HL-60 (cell line): ENCODE results near the gene PYGB.

Experiments
- DNase-seq, 2 experiments: peaks; one replicate each; pipeline ENCODE4 v3.0.0-alpha.2; 2010 to 2020; ENCODE audit warnings: low read depth in 1 of 2, low spot score in 1 of 2
- H3K27ac ChIP-seq: fragments of 250-450 bp; sonication (Bioruptor Pico); replicated peaks from 2 replicates; pipeline ENCODE4 v1.5.1; 2020; ENCODE audit warnings: mild to moderate bottlenecking, moderate library complexity
- H3K27me3 ChIP-seq: fragments of 250-450 bp; sonication (Bioruptor Pico); 2 replicates; pipeline ENCODE4 v1.5.1; 2021; ENCODE audit warnings: mild to moderate bottlenecking, moderate library complexity; ENCODE audit not compliant: insufficient read depth, poor library complexity, severe bottlenecking
- H3K4me3 ChIP-seq: replicated peaks from 2 replicates; pipeline ENCODE4 v1.5.1; 2011; ENCODE audit warnings: mild to moderate bottlenecking, control low read depth, low read length; ENCODE audit not compliant: insufficient read depth
- GABPA ChIP-seq: IDR thresholded peaks from 2 replicates; pipeline ENCODE4 v1.6.1; 2012; ENCODE audit warnings: low read depth
- POLR2AphosphoS5 ChIP-seq: IDR thresholded peaks from 2 replicates; pipeline ENCODE4 v1.6.1; 2012; ENCODE audit warnings: low read depth
- SPI1 ChIP-seq: IDR thresholded peaks from 2 replicates; pipeline ENCODE4 v1.6.1; 2012; ENCODE audit warnings: low read depth, mild to moderate bottlenecking, borderline replicate concordance
- TF ChIP-seq, protein P1 (sequence below): IDR thresholded peaks from one replicate; pipeline ENCODE4 v1.5.1; 2011; ENCODE audit warnings: low read length, control low read depth, inconsistent platforms; ENCODE audit not compliant: insufficient read depth
- TF ChIP-seq, protein P2 (sequence below): IDR thresholded peaks from 2 replicates; pipeline ENCODE4 v1.6.1; 2012; ENCODE audit warnings: low read depth; ENCODE audit not compliant: insufficient replicate concordance

PYGB gene

DNA sequence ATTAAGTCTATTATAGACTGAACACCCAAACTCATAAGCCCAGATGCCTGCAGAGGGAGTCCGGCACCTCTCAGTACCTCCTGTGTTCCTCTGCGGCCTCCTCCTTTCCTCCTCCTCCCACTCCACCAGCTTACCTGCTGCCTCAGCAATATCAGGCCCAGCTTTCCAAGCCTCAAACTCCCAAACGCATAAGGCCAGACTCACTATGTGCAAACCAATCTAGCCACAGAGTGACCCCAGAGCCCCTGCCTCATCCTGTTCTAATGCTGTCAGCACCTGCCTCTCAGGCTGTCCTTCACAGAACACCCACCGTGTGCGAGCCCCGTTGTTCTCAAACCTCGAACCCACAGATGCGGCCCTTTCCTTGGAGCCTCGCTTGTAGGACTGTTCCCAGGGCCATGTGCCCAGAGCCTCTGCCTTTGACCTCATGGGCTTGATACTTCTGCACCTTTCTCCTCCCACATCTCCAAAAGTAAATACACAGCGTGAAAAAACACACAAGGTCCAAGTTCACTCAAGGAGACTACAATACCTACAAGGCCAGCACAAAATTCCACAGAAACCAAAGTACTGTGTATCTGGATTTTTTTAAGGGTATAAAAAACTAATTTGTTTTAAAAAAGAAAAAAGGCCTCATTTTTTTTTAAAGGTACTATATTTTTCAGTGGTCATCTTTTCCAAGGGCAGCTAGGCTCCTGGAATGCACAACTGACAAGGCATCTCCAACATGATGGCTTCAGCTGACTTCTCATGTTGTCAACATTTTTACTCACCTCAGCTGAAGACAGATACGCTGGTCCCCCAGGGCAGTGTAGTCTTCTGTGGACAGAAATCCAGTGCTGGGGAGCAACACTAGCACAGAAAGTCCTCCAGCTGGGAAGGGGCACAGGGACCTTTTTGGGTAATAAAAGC is 90.5 kb downstream of the PYGB start:
- no peak for DNase-seq
- TF ChIP-seq GABPA: no peak
- Histone ChIP-seq H3K27ac (no peak overlapping the region), H3K4me3 (no peak overlapping the region), H3K27me3 (no peaks in the 10 kb centered on the region)

DNA sequence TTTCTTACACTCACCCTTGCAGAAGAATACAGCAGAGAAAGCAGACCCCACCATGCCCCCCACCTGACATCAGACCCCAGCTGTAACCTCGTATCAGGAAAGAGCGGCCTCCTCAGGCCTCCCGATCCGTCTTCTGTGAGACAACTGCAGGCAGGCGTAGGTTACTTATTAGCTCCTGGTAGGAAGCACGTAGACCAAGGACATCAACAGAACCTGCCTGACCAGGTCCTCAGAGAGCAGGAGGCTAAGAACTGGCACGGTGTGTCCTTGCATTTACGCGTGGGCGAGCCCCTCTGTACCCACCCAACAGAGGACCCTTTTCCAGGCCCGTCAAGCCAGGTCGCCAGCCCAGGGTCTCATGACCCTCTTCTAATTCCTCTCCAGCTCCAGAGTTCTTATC is 91.7 kb downstream of the PYGB start:
- Histone ChIP-seq H3K4me3 (no peak overlapping the region), H3K27ac (no peak overlapping the region), H3K27me3 (no peaks in the 10 kb centered on the region)
- no peak for TF ChIP-seq SPI1
- TF ChIP-seq, protein P1, sequence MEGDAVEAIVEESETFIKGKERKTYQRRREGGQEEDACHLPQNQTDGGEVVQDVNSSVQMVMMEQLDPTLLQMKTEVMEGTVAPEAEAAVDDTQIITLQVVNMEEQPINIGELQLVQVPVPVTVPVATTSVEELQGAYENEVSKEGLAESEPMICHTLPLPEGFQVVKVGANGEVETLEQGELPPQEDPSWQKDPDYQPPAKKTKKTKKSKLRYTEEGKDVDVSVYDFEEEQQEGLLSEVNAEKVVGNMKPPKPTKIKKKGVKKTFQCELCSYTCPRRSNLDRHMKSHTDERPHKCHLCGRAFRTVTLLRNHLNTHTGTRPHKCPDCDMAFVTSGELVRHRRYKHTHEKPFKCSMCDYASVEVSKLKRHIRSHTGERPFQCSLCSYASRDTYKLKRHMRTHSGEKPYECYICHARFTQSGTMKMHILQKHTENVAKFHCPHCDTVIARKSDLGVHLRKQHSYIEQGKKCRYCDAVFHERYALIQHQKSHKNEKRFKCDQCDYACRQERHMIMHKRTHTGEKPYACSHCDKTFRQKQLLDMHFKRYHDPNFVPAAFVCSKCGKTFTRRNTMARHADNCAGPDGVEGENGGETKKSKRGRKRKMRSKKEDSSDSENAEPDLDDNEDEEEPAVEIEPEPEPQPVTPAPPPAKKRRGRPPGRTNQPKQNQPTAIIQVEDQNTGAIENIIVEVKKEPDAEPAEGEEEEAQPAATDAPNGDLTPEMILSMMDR: no peak
- TF ChIP-seq, protein P2, sequence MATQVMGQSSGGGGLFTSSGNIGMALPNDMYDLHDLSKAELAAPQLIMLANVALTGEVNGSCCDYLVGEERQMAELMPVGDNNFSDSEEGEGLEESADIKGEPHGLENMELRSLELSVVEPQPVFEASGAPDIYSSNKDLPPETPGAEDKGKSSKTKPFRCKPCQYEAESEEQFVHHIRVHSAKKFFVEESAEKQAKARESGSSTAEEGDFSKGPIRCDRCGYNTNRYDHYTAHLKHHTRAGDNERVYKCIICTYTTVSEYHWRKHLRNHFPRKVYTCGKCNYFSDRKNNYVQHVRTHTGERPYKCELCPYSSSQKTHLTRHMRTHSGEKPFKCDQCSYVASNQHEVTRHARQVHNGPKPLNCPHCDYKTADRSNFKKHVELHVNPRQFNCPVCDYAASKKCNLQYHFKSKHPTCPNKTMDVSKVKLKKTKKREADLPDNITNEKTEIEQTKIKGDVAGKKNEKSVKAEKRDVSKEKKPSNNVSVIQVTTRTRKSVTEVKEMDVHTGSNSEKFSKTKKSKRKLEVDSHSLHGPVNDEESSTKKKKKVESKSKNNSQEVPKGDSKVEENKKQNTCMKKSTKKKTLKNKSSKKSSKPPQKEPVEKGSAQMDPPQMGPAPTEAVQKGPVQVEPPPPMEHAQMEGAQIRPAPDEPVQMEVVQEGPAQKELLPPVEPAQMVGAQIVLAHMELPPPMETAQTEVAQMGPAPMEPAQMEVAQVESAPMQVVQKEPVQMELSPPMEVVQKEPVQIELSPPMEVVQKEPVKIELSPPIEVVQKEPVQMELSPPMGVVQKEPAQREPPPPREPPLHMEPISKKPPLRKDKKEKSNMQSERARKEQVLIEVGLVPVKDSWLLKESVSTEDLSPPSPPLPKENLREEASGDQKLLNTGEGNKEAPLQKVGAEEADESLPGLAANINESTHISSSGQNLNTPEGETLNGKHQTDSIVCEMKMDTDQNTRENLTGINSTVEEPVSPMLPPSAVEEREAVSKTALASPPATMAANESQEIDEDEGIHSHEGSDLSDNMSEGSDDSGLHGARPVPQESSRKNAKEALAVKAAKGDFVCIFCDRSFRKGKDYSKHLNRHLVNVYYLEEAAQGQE: no peak
- no peak for TF ChIP-seq GABPA
- TF ChIP-seq POLR2AphosphoS5: no peak
- no peak for DNase-seq

DNA sequence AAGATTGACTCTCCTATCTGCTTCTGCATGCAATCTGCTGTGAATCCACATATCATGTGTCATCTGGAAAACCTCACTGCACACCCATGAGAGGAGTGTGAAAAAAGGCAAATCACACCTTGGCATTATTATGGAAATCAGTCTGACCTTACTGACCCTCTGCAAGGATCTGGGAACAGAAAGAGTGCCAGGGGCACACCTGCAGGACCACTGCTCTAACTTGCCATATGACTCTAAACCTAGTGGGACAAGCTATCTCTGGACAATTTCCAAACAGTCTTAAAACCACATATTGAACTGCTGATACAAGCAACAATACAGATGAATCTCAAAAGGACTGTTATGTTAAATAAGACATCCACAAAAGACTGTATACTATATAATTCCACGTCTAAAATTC is 92.5 kb downstream of the PYGB start:
- H3K4me3 ChIP-seq: no peak overlapping the region
- no peak overlapping the region for H3K27ac ChIP-seq
- TF ChIP-seq, protein P2: no peak
- TF ChIP-seq SPI1: no peak
- TF ChIP-seq POLR2AphosphoS5: no peak
- TF ChIP-seq GABPA: no peak
- TF ChIP-seq, protein P1: no peak
- no peak for DNase-seq
- H3K27me3 ChIP-seq: no peaks in the 10 kb centered on the region

DNA sequence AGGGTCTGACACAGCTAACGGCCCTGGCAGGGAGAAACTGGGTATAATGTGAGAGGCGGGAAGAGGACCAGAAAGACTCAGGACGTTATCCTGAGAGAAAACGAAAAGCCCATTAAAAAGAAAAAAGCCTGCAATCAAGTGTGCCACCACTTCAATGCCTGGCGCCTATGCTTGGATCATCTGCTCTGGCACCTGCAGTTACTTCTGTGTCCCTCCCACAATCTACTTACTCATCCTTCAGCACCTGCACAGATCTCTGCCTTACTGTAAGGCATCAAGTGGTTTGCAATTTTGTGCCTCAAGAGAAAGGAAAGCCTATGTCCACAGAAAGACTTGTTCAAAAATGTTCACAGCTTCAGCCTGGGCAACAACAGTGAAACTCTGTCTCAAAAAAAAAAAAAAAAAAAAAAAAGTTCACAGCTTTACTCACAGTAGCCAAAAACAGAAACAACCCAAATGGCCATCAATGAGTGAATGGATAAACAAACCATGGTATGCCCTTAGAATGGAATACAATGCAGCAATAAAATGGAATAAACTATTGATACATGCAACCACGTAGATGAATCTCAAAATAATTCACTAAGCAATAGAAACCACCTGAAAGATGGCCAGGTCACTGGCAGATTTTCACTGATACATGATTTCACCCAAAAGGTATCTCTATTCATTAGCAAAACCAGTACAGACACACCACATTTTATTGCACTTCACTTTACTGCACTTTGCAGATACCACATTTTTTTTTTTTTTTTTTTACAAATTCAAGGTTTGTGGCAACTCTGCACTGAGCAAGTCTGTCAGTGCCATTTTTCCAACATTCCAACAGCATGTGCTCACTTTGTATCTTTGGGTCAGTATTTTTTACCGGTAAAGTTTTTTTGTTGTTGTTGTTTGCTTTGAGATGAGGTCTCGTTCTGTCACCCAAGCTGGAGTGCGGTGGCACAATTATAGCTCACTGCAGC is 94.1 kb downstream of the PYGB start:
- TF ChIP-seq GABPA: no peak
- TF ChIP-seq, protein P2: no peak
- TF ChIP-seq, protein P1: no peak
- TF ChIP-seq POLR2AphosphoS5: no peak
- no peak for TF ChIP-seq SPI1
- H3K27ac ChIP-seq: no peak overlapping the region
- H3K4me3 ChIP-seq: no peak overlapping the region

More for the DNA sequence above, 94.1 kb downstream of the PYGB start:
- no peaks in the 10 kb centered on the region for H3K27me3 ChIP-seq
- DNase-seq: no peak
